ENCODE measurements around the gene HESX1.

HESX1 gene

GRCh38 chr3:57199895-57200297, at the start of gene HESX1:
Gene HESX1 (minus strand): TSS chr3:57199978. CDS start chr3:57199918, 60 bp downstream.
- no peak within 1 kb of the TSS for H3K27ac ChIP-seq
- DNase-seq (ENCODE audit: low read depth, low spot score), result no peak

- no peak overlapping the region for H3K27ac ChIP-seq
- no peak for DNase-seq (ENCODE audit: low read depth, low spot score)
Measured at GRCh38 chr3:57244946-57245345, 45.2 kb upstream of the HESX1 start.

DNA sequence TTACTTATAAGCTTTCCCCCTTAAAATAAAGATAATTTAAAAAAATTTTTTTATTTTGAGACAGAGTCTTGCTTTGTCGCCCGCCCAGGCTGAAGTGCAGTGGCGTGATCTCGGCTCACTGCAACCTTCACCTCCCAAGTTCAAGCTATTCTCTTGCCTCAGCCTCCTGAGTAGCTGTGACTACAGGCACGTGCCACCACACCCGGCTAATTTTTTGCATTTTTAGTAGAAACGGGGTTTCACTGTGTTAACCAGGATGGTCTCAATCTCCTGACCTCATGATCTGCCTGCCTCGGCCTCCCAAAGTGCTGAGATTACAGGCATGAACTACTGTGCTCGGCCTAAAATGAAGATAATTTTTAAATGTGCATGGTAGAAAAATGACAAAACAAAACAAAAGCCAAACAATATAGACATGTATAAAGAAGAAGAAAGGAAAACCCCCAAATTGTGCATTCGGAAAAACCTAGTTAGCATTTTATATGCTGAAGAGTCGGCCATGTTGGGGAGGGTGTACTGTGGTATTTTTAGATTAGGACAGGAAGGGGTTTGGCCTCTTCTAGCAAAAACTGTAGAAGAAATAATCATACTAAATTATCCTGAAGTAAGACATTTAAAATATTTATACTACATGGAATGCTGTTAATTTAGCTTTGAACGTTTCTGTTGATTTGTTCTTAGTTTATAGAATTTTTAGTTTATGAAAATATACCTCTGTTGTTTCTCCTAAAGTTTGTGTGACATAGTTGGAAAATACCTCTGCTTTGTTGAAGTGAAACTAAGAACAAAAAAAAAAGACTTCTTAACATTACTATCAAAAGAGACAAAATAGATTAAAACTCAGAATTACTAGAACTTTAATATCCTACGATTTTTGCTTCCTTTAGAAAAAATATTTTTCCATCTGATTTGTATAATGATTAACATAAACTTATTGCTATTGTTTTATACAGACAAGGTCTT, 35.1 kb upstream of the HESX1 start:
- no peak overlapping the region for H3K27ac ChIP-seq

GRCh38 chr3:57233799-57234198, 34.0 kb upstream of the HESX1 start:
- H3K27ac ChIP-seq, result no peak overlapping the region
- no peak for DNase-seq (ENCODE audit: low read depth, low spot score)

More for the DNA sequence above, 35.1 kb upstream of the HESX1 start:
- no peak for DNase-seq (ENCODE audit: low read depth, low spot score)

DNA sequence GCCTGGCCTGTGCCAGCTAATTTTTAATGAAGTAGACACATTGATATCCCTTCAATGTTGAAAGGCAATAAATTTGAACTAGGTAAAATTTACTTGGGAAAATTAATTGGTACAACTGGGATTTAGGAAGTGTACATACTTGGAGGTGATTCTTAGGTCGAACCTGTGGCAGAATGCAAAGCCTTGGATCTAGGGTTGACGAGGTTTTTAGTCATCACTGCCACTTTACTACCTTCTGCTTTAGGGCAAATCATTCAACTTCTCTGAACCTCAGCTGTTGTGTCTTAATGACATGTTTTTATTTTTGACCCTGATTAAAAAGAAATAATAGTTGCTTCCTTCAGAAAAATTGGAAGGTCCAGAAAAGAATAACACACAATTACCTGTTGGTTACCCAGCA, 30.2 kb upstream of the HESX1 start:
- H3K27ac ChIP-seq, result peak overlapping the region; percentile 17
- no peak for DNase-seq (ENCODE audit: low read depth, low spot score)

DNA sequence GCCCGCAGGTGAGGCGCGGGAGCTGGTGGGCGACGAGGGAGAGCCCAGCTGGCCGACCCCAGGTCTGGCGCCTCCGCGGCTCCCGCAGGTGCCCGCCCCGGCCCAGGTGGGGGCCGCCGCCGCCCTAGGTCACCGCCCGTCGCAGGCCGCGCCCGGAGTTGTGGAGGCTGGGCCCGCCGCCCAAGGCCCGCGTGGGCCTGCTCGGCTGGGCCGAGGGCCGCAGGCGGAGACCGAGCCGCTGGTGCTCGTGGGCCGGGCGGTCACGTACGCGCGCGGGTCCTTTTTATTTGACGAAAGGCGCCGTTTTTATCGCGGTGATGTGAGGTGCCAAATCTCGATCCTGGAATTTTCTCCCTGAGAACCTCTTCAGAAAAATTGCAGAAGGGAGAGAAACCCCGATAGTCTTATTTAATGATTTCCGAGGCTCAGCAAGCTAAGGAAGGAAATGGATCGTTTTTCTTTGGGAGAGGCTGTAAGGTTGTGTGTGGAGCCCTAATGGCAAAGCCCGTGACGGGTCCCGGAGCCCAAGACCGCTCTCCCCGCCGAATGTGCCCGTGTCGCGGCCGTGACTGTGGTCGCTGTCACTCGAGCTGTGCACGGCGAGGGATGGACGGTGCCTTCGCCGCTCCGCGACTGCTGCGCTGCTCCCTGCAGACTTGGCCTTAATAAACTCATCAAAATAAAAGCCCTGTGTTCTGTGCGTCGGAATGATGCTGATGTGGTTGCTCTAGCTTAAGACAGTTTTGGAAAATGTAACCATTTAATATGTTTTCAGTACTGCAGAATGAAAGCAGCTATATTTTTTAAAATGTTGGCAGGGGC, 28.4 kb upstream of the HESX1 start:
- peak overlapping the region; percentile 68 for H3K27ac ChIP-seq
- no peak for DNase-seq (ENCODE audit: low read depth, low spot score)

GRCh38 chr3:57227204-57227929, 27.6 kb upstream of the HESX1 start, which contains the start of gene APPL1:
Gene APPL1 (plus strand): TSS chr3:57227729. CDS start chr3:57227884, 155 bp downstream.
- H3K27ac ChIP-seq, result peak within 1 kb of the TSS; percentile 68
- peak; percentile 22 for DNase-seq (ENCODE audit: low read depth, low spot score)

DNA sequence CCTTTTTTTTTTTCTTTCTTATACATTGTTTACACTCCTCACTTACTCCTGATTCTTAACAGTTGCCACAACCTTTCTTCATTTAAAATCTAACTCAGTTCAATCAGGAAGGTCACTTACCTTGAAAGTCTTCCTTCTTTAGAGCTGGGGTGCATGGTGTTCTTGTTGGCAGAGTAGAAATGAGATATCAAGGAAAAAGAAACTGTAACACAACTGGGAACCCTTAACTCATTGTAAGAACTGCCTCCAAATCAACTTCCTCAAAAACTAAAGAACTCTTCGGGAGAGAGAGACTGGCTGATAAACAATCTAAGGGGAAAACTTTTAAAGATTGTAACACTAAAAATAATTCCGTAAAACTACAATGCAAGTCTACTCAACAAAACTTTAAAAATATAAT, 26.4 kb upstream of the HESX1 start:
- no peak for DNase-seq (ENCODE audit: low read depth, low spot score)

DNA sequence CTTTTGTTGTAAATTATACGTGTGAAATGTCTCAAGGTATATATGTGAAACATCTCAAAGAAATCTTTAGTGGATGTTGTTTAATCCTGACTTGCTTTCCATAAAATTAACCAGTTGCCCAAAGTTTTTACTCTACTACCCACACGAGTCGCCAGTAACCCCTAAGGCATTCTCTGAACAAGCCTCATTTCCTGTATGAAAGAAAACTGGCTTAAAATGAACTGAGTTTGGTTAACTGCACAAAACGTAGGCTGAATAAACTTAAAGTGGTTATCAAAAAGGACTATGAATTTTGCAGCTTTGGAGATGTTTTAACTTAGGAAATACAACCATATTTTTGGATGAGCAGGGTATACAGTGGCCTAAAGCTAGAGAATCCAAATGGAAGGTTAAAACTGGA, 25.1 kb upstream of the HESX1 start:
- DNase-seq (ENCODE audit: low read depth, low spot score), result no peak
- H3K27ac ChIP-seq, result no peak overlapping the region

More for the DNA sequence above, 26.4 kb upstream of the HESX1 start:
- no peak overlapping the region for H3K27ac ChIP-seq

DNA sequence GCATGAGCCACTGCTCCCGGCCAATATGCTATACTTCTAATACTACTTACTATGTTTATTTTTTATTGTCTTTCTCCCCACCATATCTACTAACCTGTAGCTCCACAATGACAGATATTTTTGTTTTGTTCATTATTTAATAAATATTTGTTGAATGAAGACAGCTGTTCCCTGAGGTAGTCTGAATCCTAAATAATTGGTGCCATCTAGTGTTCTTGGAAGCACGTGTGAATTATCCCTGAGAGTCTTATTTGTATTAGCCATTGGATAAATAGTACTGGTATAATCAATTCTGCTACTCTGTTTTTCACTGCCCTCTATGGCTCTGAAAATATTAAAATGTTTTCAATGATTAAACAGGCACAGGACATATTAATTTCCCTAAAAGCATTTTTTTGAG, 22.1 kb upstream of the HESX1 start:
- DNase-seq (ENCODE audit: low read depth, low spot score), result no peak
- no peak overlapping the region for H3K27ac ChIP-seq

DNA sequence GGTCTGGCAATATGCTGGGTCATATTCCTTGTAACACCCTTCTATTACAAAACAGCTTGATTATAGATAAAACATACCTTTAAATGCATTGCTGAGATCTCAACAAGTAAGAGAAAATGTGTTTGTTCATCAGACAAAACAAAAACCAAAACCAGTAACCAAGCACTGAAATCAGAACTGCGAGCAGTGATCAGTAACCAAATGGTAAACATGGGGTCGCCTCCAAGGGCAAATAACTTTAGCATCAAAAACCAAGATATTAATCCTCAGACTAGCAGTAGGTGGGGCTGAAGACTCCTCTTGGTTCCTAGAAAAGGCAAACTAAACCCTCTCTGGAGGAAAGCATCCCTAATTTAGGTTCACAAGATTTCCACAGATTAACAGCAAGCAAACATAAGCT, 6.6 kb upstream of the HESX1 start:
- no peak overlapping the region for H3K27ac ChIP-seq
- no peak for DNase-seq (ENCODE audit: low read depth, low spot score)

GRCh38 chr3:57194641-57195040, 5.1 kb downstream of the HESX1 start:
- H3K27ac ChIP-seq, result no peak overlapping the region
- no peak for DNase-seq (ENCODE audit: low read depth, low spot score)

- H3K27ac ChIP-seq, result no peak overlapping the region
- DNase-seq (ENCODE audit: low read depth, low spot score), result no peak
Measured at GRCh38 chr3:57192028-57192427, 7.8 kb downstream of the HESX1 start.

- no peak overlapping the region for H3K27ac ChIP-seq
- DNase-seq (ENCODE audit: low read depth, low spot score), result no peak
Measured at GRCh38 chr3:57184526-57184925, 15.3 kb downstream of the HESX1 start.

GRCh38 chr3:57179580-57180410, 20.0 kb downstream of the HESX1 start:
- no peak overlapping the region for H3K27ac ChIP-seq
- DNase-seq (ENCODE audit: low read depth, low spot score), result no peak

- no peak for DNase-seq (ENCODE audit: low read depth, low spot score)
- H3K27ac ChIP-seq, result no peak overlapping the region
Measured at GRCh38 chr3:57176045-57176444, 23.7 kb downstream of the HESX1 start.

- no peak for DNase-seq (ENCODE audit: low read depth, low spot score)
- no peak overlapping the region for H3K27ac ChIP-seq
Measured at GRCh38 chr3:57173687-57174086, 26.1 kb downstream of the HESX1 start.

GRCh38 chr3:57170946-57171345, 28.8 kb downstream of the HESX1 start:
- H3K27ac ChIP-seq, result no peak overlapping the region
- DNase-seq (ENCODE audit: low read depth, low spot score), result no peak

GRCh38 chr3:57169872-57170623, 29.7 kb downstream of the HESX1 start:
- no peak overlapping the region for H3K27ac ChIP-seq
- DNase-seq (ENCODE audit: low read depth, low spot score), result peak; percentile 14
